WTC11 (cell line): ENCODE results near the gene ROBO1.

Experiments
- CBFB ChIP-seq: sonication (generic); formaldehyde crosslinking; IDR thresholded peaks from 2 replicates; pipeline ENCODE4 v1.8.1; 2022; ENCODE audit warnings: mild to moderate bottlenecking, low read depth, missing genetic modification reagents
- CREB1 ChIP-seq: sonication (generic); formaldehyde crosslinking; IDR thresholded peaks from 2 replicates; pipeline ENCODE4 v1.8.0; 2023; ENCODE audit warnings: mild to moderate bottlenecking, missing genetic modification reagents
- FOXJ3 ChIP-seq: sonication (generic); formaldehyde crosslinking; IDR thresholded peaks from 2 replicates; pipeline ENCODE4 v1.9.0; 2021; ENCODE audit warnings: missing genetic modification reagents, mild to moderate bottlenecking, borderline replicate concordance
- JUN ChIP-seq: sonication (generic); formaldehyde crosslinking; IDR thresholded peaks from 2 replicates; pipeline ENCODE4 v1.8.0; 2023; ENCODE audit warnings: mild to moderate bottlenecking, missing genetic modification reagents
- KAT7 ChIP-seq: sonication (generic); formaldehyde crosslinking; IDR thresholded peaks from 2 replicates; pipeline ENCODE4 v1.8.1; 2023; ENCODE audit warnings: missing genetic modification reagents, mild to moderate bottlenecking, borderline replicate concordance
- RELA ChIP-seq: sonication (generic); formaldehyde crosslinking; IDR thresholded peaks from 2 replicates; pipeline ENCODE4 v1.8.1; 2022; ENCODE audit warnings: missing genetic modification reagents, mild to moderate bottlenecking, borderline replicate concordance
- RORB ChIP-seq: fragments of 250-450 bp; sonication (Bioruptor Pico); IDR thresholded peaks from 2 replicates; pipeline ENCODE4 v1.9.0; 2021; ENCODE audit warnings: mild to moderate bottlenecking
- TP53 ChIP-seq: sonication (generic); formaldehyde crosslinking; IDR thresholded peaks from 2 replicates; pipeline ENCODE4 v1.8.1; 2023; ENCODE audit warnings: mild to moderate bottlenecking, missing genetic modification reagents
- TF ChIP-seq, protein P1 (sequence below): fragments of 200-600 bp; IDR thresholded peaks from 2 replicates; pipeline ENCODE4 v1.8.0; 2022; ENCODE audit warnings: antibody characterized with exemption
- TF ChIP-seq, protein P2 (sequence below): sonication (generic); formaldehyde crosslinking; IDR thresholded peaks from 2 replicates; pipeline ENCODE4 v1.8.0; 2023; ENCODE audit warnings: missing genetic modification reagents, mild to moderate bottlenecking, borderline replicate concordance
- TF ChIP-seq, protein P3 (sequence below): sonication (generic); formaldehyde crosslinking; IDR thresholded peaks from 2 replicates; pipeline ENCODE4 v1.8.1; 2022; ENCODE audit warnings: low read depth, missing genetic modification reagents, borderline replicate concordance

- TF ChIP-seq, protein P1, sequence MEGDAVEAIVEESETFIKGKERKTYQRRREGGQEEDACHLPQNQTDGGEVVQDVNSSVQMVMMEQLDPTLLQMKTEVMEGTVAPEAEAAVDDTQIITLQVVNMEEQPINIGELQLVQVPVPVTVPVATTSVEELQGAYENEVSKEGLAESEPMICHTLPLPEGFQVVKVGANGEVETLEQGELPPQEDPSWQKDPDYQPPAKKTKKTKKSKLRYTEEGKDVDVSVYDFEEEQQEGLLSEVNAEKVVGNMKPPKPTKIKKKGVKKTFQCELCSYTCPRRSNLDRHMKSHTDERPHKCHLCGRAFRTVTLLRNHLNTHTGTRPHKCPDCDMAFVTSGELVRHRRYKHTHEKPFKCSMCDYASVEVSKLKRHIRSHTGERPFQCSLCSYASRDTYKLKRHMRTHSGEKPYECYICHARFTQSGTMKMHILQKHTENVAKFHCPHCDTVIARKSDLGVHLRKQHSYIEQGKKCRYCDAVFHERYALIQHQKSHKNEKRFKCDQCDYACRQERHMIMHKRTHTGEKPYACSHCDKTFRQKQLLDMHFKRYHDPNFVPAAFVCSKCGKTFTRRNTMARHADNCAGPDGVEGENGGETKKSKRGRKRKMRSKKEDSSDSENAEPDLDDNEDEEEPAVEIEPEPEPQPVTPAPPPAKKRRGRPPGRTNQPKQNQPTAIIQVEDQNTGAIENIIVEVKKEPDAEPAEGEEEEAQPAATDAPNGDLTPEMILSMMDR: no peak
- TF ChIP-seq, protein P2, sequence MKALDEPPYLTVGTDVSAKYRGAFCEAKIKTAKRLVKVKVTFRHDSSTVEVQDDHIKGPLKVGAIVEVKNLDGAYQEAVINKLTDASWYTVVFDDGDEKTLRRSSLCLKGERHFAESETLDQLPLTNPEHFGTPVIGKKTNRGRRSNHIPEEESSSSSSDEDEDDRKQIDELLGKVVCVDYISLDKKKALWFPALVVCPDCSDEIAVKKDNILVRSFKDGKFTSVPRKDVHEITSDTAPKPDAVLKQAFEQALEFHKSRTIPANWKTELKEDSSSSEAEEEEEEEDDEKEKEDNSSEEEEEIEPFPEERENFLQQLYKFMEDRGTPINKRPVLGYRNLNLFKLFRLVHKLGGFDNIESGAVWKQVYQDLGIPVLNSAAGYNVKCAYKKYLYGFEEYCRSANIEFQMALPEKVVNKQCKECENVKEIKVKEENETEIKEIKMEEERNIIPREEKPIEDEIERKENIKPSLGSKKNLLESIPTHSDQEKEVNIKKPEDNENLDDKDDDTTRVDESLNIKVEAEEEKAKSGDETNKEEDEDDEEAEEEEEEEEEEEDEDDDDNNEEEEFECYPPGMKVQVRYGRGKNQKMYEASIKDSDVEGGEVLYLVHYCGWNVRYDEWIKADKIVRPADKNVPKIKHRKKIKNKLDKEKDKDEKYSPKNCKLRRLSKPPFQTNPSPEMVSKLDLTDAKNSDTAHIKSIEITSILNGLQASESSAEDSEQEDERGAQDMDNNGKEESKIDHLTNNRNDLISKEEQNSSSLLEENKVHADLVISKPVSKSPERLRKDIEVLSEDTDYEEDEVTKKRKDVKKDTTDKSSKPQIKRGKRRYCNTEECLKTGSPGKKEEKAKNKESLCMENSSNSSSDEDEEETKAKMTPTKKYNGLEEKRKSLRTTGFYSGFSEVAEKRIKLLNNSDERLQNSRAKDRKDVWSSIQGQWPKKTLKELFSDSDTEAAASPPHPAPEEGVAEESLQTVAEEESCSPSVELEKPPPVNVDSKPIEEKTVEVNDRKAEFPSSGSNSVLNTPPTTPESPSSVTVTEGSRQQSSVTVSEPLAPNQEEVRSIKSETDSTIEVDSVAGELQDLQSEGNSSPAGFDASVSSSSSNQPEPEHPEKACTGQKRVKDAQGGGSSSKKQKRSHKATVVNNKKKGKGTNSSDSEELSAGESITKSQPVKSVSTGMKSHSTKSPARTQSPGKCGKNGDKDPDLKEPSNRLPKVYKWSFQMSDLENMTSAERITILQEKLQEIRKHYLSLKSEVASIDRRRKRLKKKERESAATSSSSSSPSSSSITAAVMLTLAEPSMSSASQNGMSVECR (CRISPR knock-in tag): no peak
- TF ChIP-seq CBFB (CRISPR knock-in tag) (no peak), TP53 (no peak), JUN (CRISPR knock-in tag) (no peak), KAT7 (CRISPR knock-in tag) (no peak), FOXJ3 (CRISPR knock-in tag) (no peak), CREB1 (CRISPR knock-in tag) (no peak), RORB (CRISPR knock-in tag) (no peak), RELA (CRISPR knock-in tag) (no peak)
- TF ChIP-seq, protein P3, sequence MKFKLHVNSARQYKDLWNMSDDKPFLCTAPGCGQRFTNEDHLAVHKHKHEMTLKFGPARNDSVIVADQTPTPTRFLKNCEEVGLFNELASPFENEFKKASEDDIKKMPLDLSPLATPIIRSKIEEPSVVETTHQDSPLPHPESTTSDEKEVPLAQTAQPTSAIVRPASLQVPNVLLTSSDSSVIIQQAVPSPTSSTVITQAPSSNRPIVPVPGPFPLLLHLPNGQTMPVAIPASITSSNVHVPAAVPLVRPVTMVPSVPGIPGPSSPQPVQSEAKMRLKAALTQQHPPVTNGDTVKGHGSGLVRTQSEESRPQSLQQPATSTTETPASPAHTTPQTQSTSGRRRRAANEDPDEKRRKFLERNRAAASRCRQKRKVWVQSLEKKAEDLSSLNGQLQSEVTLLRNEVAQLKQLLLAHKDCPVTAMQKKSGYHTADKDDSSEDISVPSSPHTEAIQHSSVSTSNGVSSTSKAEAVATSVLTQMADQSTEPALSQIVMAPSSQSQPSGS (CRISPR knock-in tag): no peak
Observed at GRCh38 chr3:78644847-78645246, 1123.0 kb downstream of the ROBO1 start.
